Endothelial cell of umbilical vein (primary cell): ENCODE results near the gene SPATA32. TPM values are rescaled to one million over a fixed set of nuclear protein-coding genes. Genes with fewer than 3 reads are reported as not detected.

Experiments used
- BruUV-seq: library from RNA; stranded (reverse); fragments of 400-500 nt; replicated peaks from 2 replicates; lab custom pipeline; 2021; lab: Mats Ljungman, UMichigan
- CTCF ChIA-PET: fragments of 300-600, 350-600 bp; sonication (Branson Sonifier 250); formaldehyde crosslinking; loops from one replicate; lab custom pipeline; 2021; ENCODE audit warnings: antibody characterized with exemption, inconsistent platforms; lab: Charles Lee
- POLR2A ChIA-PET: fragments of 300-600, 350-600 bp; sonication (Branson Sonifier 250); formaldehyde crosslinking; loops from one replicate; lab custom pipeline; 2021; ENCODE audit warnings: antibody characterized with exemption, inconsistent platforms; lab: Charles Lee
- DNase-seq: peaks from one replicate; pipeline ENCODE4 v3.0.0-alpha.2; 2011; ENCODE audit warnings: low read depth, low spot score
- FAIRE-seq: peaks from 2 replicates; lab custom pipeline; 2011; peaks lifted over from hg19 to GRCh38; lab: Jason Lieb, UNC
- H2AFZ ChIP-seq: 2 replicates; pipeline ENCODE4 v1.6.0; 2012; ENCODE audit warnings: low read depth, low read length, control low read depth, inconsistent platforms
- H3K27ac ChIP-seq: 2 replicates; pipeline ENCODE4 v1.5.1; 2011; ENCODE audit warnings: low read depth, mild to moderate bottlenecking, control low read depth, low read length, moderate library complexity; ENCODE audit not compliant: insufficient read depth
- H3K27me3 ChIP-seq, 2 experiments: 2 replicates each; pipeline versions ENCODE4 v1.6.0 to v1.6.1; 2011; ENCODE audit warnings: low read length in 2 of 2, mixed read lengths in 1 of 2; ENCODE audit not compliant: control insufficient read depth in 2 of 2, insufficient read depth in 2 of 2
- H3K36me3 ChIP-seq, 2 experiments: 2 replicates in 1 of 2; 3 replicates in 1 of 2; pipeline ENCODE4 v1.5.1; 2011; ENCODE audit warnings: low read length in 2 of 2, mild to moderate bottlenecking in 1 of 2, moderate library complexity in 1 of 2; ENCODE audit not compliant: control insufficient read depth in 2 of 2, insufficient read depth in 2 of 2; ENCODE audit errors: extremely low read depth in 1 of 2
- H3K4me1 ChIP-seq: 3 replicates; pipeline ENCODE4 v1.5.1; 2011; ENCODE audit warnings: mild to moderate bottlenecking, low read length; ENCODE audit not compliant: control insufficient read depth, insufficient read depth; ENCODE audit errors: extremely low read depth
- H3K4me2 ChIP-seq: 2 replicates; pipeline ENCODE4 v1.6.1; 2011; ENCODE audit warnings: low read length, control low read depth, mixed read lengths; ENCODE audit not compliant: insufficient read depth
- H3K4me3 ChIP-seq, 3 experiments: fragments of 200-600 bp in 1 of 3; sonication (generic), shearing (Covaris generic) in 1 of 3; replicated peaks in 1 of 3; 2 replicates each; pipeline ENCODE4 v1.5.1; 2011 to 2016; ENCODE audit warnings: control low read depth in 3 of 3, low read length in 3 of 3, mild to moderate bottlenecking in 2 of 3, inconsistent platforms in 1 of 3, low read depth in 1 of 3, moderate library complexity in 1 of 3; ENCODE audit not compliant: insufficient read depth in 1 of 3
- H3K79me2 ChIP-seq: 2 replicates; pipeline ENCODE4 v1.6.0; 2012; ENCODE audit warnings: low read length, inconsistent platforms; ENCODE audit not compliant: control insufficient read depth, insufficient read depth
- H3K9ac ChIP-seq: replicated peaks from 2 replicates; pipeline ENCODE3; 2011; ENCODE audit warnings: low read length, control low read depth; ENCODE audit not compliant: insufficient read depth; ENCODE audit errors: extremely low read depth
- H3K9me1 ChIP-seq: replicated peaks from 3 replicates; pipeline ENCODE4 v1.6.0; 2011; ENCODE audit warnings: mild to moderate bottlenecking, low read length; ENCODE audit not compliant: control insufficient read depth, insufficient read depth; ENCODE audit errors: extremely low read depth
- H3K9me3 ChIP-seq: replicated peaks from 2 replicates; pipeline ENCODE4 v1.5.1; 2012; ENCODE audit warnings: low read length, inconsistent platforms; ENCODE audit not compliant: control insufficient read depth, insufficient read depth
- H4K20me1 ChIP-seq: replicated peaks from 2 replicates; pipeline ENCODE3; 2011; ENCODE audit warnings: mild to moderate bottlenecking, low read length; ENCODE audit not compliant: control insufficient read depth, insufficient read depth; ENCODE audit errors: extremely low read depth
- CTCF ChIP-seq, 2 donors: IDR thresholded peaks; 1 replicate in 1 of 2; 2 replicates in 1 of 2; pipeline ENCODE4 v1.5.1; 2011; ENCODE audit warnings: low read length in 2 of 2, mild to moderate bottlenecking in 2 of 2, moderate library complexity in 2 of 2, control low read depth in 1 of 2, inconsistent platforms in 1 of 2, low read depth in 1 of 2; ENCODE audit not compliant: insufficient read depth in 1 of 2; ENCODE audit errors: extremely low read depth in 1 of 2
- EZH2 ChIP-seq: IDR thresholded peaks from 2 replicates; pipeline ENCODE4 v1.6.1; 2012; ENCODE audit warnings: borderline replicate concordance, low read depth, mild to moderate bottlenecking, moderate library complexity, low read length, inconsistent platforms; ENCODE audit not compliant: severe bottlenecking
- FOS ChIP-seq: IDR thresholded peaks from 2 replicates; pipeline ENCODE4 v1.6.1; 2011; ENCODE audit warnings: mild to moderate bottlenecking, low read length, moderate library complexity, borderline replicate concordance; ENCODE audit not compliant: insufficient read depth
- GATA2 ChIP-seq: IDR thresholded peaks from 2 replicates; pipeline ENCODE4 v1.7.0; 2011; ENCODE audit warnings: low read depth, mild to moderate bottlenecking, moderate library complexity, mixed read lengths, low read length; ENCODE audit not compliant: insufficient read length, insufficient read depth
- JUN ChIP-seq: IDR thresholded peaks from 2 replicates; pipeline ENCODE4 v1.6.1; 2011; ENCODE audit warnings: borderline replicate concordance, low read depth; ENCODE audit not compliant: insufficient read length, insufficient read depth
- MAX ChIP-seq: IDR thresholded peaks from 2 replicates; pipeline ENCODE4 v1.6.1; 2011; ENCODE audit not compliant: insufficient read depth, insufficient read length
- MYC ChIP-seq: IDR thresholded peaks from one replicate; pipeline ENCODE4 v1.6.1; 2011; ENCODE audit warnings: mild to moderate bottlenecking, low read depth, low read length
- POLR2A ChIP-seq: IDR thresholded peaks from 2 replicates; pipeline ENCODE4 v1.6.1; 2012; ENCODE audit warnings: low read depth, mild to moderate bottlenecking, control low read depth, low read length
- POLR2AphosphoS5 ChIP-seq: IDR thresholded peaks from 2 replicates; pipeline ENCODE4 v1.6.1; 2012; ENCODE audit warnings: low read depth, mild to moderate bottlenecking, control low read depth, low read length, moderate library complexity; ENCODE audit not compliant: insufficient read depth
- dilution Hi-C: fragments of 300-500 bp; cut with MboI; formaldehyde crosslinking; loops from one replicate; pipeline ENCODE4 v1.15.0; 2019; ENCODE audit warnings: low sequenced_read_pairs; ENCODE audit not compliant: extremely low pct_ligation_motif_present
- intact Hi-C: fragments of 100-400 bp; cut with micrococcal nuclease; formaldehyde crosslinking; loops from one replicate; pipeline ENCODE4 v1.10.0; 2022
- polyA plus RNA-seq, 4 experiments: library from polyadenylated mRNA; depleted of rRNA in 3 of 4; stranded (reverse) in 3 of 4; unstranded in 1 of 4; fragments of >200 nt; gene quantifications; 2 replicates each; pipeline versions ENCODE4 v1.2.1 to v1.2.3, GENCODE V29; 2011 to 2012; ENCODE audit warnings: missing spikeins in 1 of 4
- total RNA-seq: library from RNA; stranded (reverse); gene quantifications from 2 replicates; pipeline ENCODE4 v1.2.3, GENCODE V29; 2021

The SPATA32 gene
- total and polyA plus RNA-seq, 2 donors (not counting 3 experiments of a cell fraction or from before 2014, with no cell fraction given): not detected

- H3K4me3 ChIP-seq: no peak overlapping the region
- FAIRE-seq (no peak), DNase-seq (no peak)
- H3K4me1 ChIP-seq: peaks cover 9% of the 10 kb centered on the region
- no TSS peak for BruUV-seq
- dilution Hi-C loops (no loop called here), intact Hi-C loops (no loop called here)
- H3K9me1 ChIP-seq: no peaks in the 10 kb centered on the region
- H3K9me3 ChIP-seq: no peaks in the 10 kb centered on the region
- H3K27ac ChIP-seq: no peak overlapping the region
- H3K4me2 ChIP-seq: no peak overlapping the region
- no peak for TF ChIP-seq POLR2A
- no peak for TF ChIP-seq JUN
- TF ChIP-seq EZH2: no peak
- no peak for TF ChIP-seq POLR2AphosphoS5
- TF ChIP-seq MYC: no peak
- TF ChIP-seq FOS: no peak
- H4K20me1 ChIP-seq: no peaks in the 10 kb centered on the region
- H2AFZ ChIP-seq: no peak overlapping the region
- H3K9ac ChIP-seq: no peak overlapping the region
- ChIA-PET POLR2A (no interaction called here), CTCF (interaction anchor here (1.1 to 4.2 kb wide), 6 partner anchors 10 to 87 kb away, joined by 4 to 27 read pairs (median 4); partner anchors contain the start of gene MAP3K14)
- H3K79me2 ChIP-seq: peaks cover 70% of the 10 kb centered on the region
- peaks cover 0 to 6% of the 10 kb centered on the region in 2 experiments for H3K36me3 ChIP-seq
- H3K27me3 ChIP-seq: no peaks in the 10 kb centered on the region
Observed at GRCh38 chr17:45306623-45307022, 44.7 kb upstream of the SPATA32 start.

GRCh38 chr17:45306094-45306493 lies 44.2 kb upstream of the SPATA32 start:
- Histone ChIP-seq H4K20me1 (no peaks in the 10 kb centered on the region), H2AFZ (no peak overlapping the region), H3K4me2 (no peak overlapping the region), H3K27ac (no peak overlapping the region), H3K27me3 (no peaks in the 10 kb centered on the region), H3K9me3 (no peaks in the 10 kb centered on the region), H3K4me1 (peaks cover 9% of the 10 kb centered on the region), H3K79me2 (peaks cover 65% of the 10 kb centered on the region), H3K36me3 (peaks cover 0 to 5% of the 10 kb centered on the region in 2 experiments), H3K4me3 (no peak overlapping the region), H3K9me1 (no peaks in the 10 kb centered on the region), H3K9ac (no peak overlapping the region)
- no peak for FAIRE-seq
- TF ChIP-seq MAX: no peak
- no peak for TF ChIP-seq FOS
- no peak for TF ChIP-seq GATA2
- no peak for TF ChIP-seq POLR2A
- no peak for TF ChIP-seq JUN
- TF ChIP-seq MYC: no peak
- no peak for TF ChIP-seq CTCF (IDR thresholded peaks at IDR 0.05; ENCODE audit: extremely low read depth in 1 of 2, insufficient read depth in 1 of 2, low read depth in 1 of 2, low read length in 2 of 2)
- no peak for TF ChIP-seq POLR2AphosphoS5
- no peak for TF ChIP-seq EZH2
- no peak for DNase-seq
- no TSS peak for BruUV-seq
- intact Hi-C loops (no loop called here), dilution Hi-C loops (no loop called here)
- ChIA-PET POLR2A (no interaction called here), CTCF (interaction anchor here (1.8 to 4.2 kb wide), 2 partner anchors 10 to 30 kb away, joined by 5 to 27 read pairs; partner anchors contain the start of gene MAP3K14)
